Neural progenitor cell (in vitro differentiated cells): ENCODE measurements around the gene IRX2. TPM values are rescaled to one million over a fixed set of nuclear protein-coding genes. Genes with fewer than 3 reads are reported as not detected.
A peak's percentile ranks its signal among the peaks of the same experiment; 100 is the strongest.

ENCODE experiments used
- DNase-seq: peaks from one replicate; pipeline ENCODE4 v3.0.0-alpha.2; 2016; ENCODE audit warnings: low spot score
- H2AFZ ChIP-seq: fragments of 200-600 bp; sonication (generic); replicated peaks from 2 replicates; pipeline ENCODE4 v1.6.1; 2016; ENCODE audit warnings: antibody characterized with exemption
- H3F3A ChIP-seq: fragments of 200-600 bp; sonication (generic); 2 replicates; pipeline ENCODE4 v1.6.1; 2016; ENCODE audit warnings: antibody characterized with exemption, low read depth
- H3K27ac ChIP-seq: fragments of 200-600 bp; sonication (generic); 2 replicates; pipeline ENCODE4 v1.5.1; 2016; ENCODE audit warnings: mild to moderate bottlenecking
- H3K27me3 ChIP-seq: fragments of 200-600 bp; sonication (generic); 2 replicates; pipeline ENCODE4 v1.6.1; 2016; ENCODE audit warnings: mild to moderate bottlenecking, moderate library complexity
- H3K36me3 ChIP-seq: fragments of 200-600 bp; sonication (generic); 2 replicates; pipeline ENCODE4 v1.5.1; 2016
- H3K4me1 ChIP-seq: fragments of 200-600 bp; sonication (generic); 2 replicates; pipeline ENCODE4 v1.6.1; 2016; ENCODE audit warnings: mixed run types
- H3K4me2 ChIP-seq: fragments of 200-600 bp; sonication (generic); 2 replicates; pipeline ENCODE4 v1.6.1; 2016
- H3K4me3 ChIP-seq: fragments of 200-600 bp; sonication (generic); 2 replicates; pipeline ENCODE4 v1.5.1; 2016
- H3K79me2 ChIP-seq: fragments of 200-600 bp; sonication (generic); 2 replicates; pipeline ENCODE4 v1.6.1; 2016; ENCODE audit warnings: low read depth
- H3K9ac ChIP-seq: fragments of 200-600 bp; sonication (generic); 2 replicates; pipeline ENCODE4 v1.6.1; 2016
- H3K9me3 ChIP-seq: fragments of 200-600 bp; sonication (generic); 2 replicates; pipeline ENCODE4 v1.5.1; 2016; ENCODE audit warnings: low read depth
- H4K20me1 ChIP-seq: fragments of 200-600 bp; sonication (generic); 2 replicates; pipeline ENCODE4 v1.6.1; 2016; ENCODE audit warnings: low read depth
- H3K27ac Mint-ChIP-seq: 3 replicates; pipeline ENCODE4 v1.8.0; 2021; ENCODE audit warnings: mixed read lengths
- H3K27me3 Mint-ChIP-seq: 2 replicates; pipeline ENCODE4 v1.8.0; 2022; ENCODE audit warnings: low read depth, mild to moderate bottlenecking, inconsistent platforms, moderate library complexity, mixed read lengths; ENCODE audit not compliant: insufficient read depth
- H3K36me3 Mint-ChIP-seq: 3 replicates; pipeline ENCODE4 v1.8.0; 2021; ENCODE audit warnings: mixed read lengths
- H3K4me1 Mint-ChIP-seq: 3 replicates; pipeline ENCODE4 v1.8.0; 2021; ENCODE audit warnings: mixed read lengths
- H3K4me3 Mint-ChIP-seq: 3 replicates; pipeline ENCODE4 v1.8.0; 2021; ENCODE audit warnings: mild to moderate bottlenecking, moderate library complexity, mixed read lengths
- H3K9me3 Mint-ChIP-seq: 3 replicates; pipeline ENCODE4 v1.8.0; 2020; ENCODE audit warnings: mixed read lengths
- CTCF ChIP-seq: fragments of 200-600 bp; sonication (generic); IDR thresholded peaks from 2 replicates; pipeline ENCODE4 v1.5.1; 2017; ENCODE audit warnings: antibody characterized with exemption, mild to moderate bottlenecking
- EZH2 ChIP-seq: fragments of 200-600 bp; sonication (generic); IDR thresholded peaks from 2 replicates; pipeline ENCODE4 v1.6.1; 2017; ENCODE audit warnings: antibody characterized with exemption, mild to moderate bottlenecking, moderate library complexity
- EZH2phosphoT487 ChIP-seq: fragments of 200-600 bp; sonication (generic); IDR thresholded peaks from 2 replicates; pipeline ENCODE4 v1.6.1; 2017; ENCODE audit warnings: antibody characterized with exemption
- total RNA-seq: library from RNA; depleted of rRNA; stranded (reverse); fragments of >200 nt; gene quantifications from 2 replicates; pipeline ENCODE4 v1.2.3, GENCODE V29; 2015; ENCODE audit warnings: low replicate concordance

IRX2 gene
- total RNA-seq, 1 donor from 2014 or later: 13.7 TPM

- DNase-seq: no peak
- Mint-ChIP-seq H3K4me1 (peaks cover 8% of the 10 kb centered on the region), H3K27ac (no peak overlapping the region), H3K36me3 (no peaks in the 10 kb centered on the region), H3K9me3 (no peaks in the 10 kb centered on the region), H3K27me3 (peaks cover 6% of the 10 kb centered on the region), H3K4me3 (no peak overlapping the region)
- TF ChIP-seq EZH2 (no peak), CTCF (no peak), EZH2phosphoT487 (no peak)
- Histone ChIP-seq H3K79me2 (no peaks in the 10 kb centered on the region), H3K4me2 (no peak overlapping the region), H3K36me3 (no peaks in the 10 kb centered on the region), H3K4me3 (no peak overlapping the region), H3K9ac (no peak overlapping the region), H3K9me3 (no peaks in the 10 kb centered on the region), H3K4me1 (no peaks in the 10 kb centered on the region), H2AFZ (no peak overlapping the region), H4K20me1 (no peaks in the 10 kb centered on the region), H3K27ac (no peak overlapping the region), H3K27me3 (no peaks in the 10 kb centered on the region), H3F3A (peaks cover under 1% of the 10 kb centered on the region)
These were observed 45.6 kb downstream of the IRX2 start for GRCh38 chr5:2705861-2706260.

- Histone ChIP-seq H3K4me1 (no peaks in the 10 kb centered on the region), H3K4me3 (no peak overlapping the region), H2AFZ (no peak overlapping the region), H3K27me3 (no peaks in the 10 kb centered on the region), H3K9me3 (no peaks in the 10 kb centered on the region), H3K4me2 (no peak overlapping the region), H3F3A (no peaks in the 10 kb centered on the region), H3K36me3 (no peaks in the 10 kb centered on the region), H3K27ac (no peak overlapping the region), H4K20me1 (no peaks in the 10 kb centered on the region), H3K79me2 (no peaks in the 10 kb centered on the region), H3K9ac (no peak overlapping the region)
- Mint-ChIP-seq H3K4me3 (peak overlapping the region; percentile 60), H3K9me3 (no peaks in the 10 kb centered on the region), H3K27me3 (peaks cover 7% of the 10 kb centered on the region), H3K36me3 (no peaks in the 10 kb centered on the region), H3K4me1 (peaks cover 10% of the 10 kb centered on the region), H3K27ac (no peak overlapping the region)
- TF ChIP-seq EZH2phosphoT487: no peak
- no peak for TF ChIP-seq EZH2
- TF ChIP-seq CTCF: no peak
- DNase-seq: no peak
These were observed 46.5 kb downstream of the IRX2 start for GRCh38 chr5:2704806-2705645.

- H3K79me2 ChIP-seq: no peaks in the 10 kb centered on the region
- H3K9ac ChIP-seq: no peak overlapping the region
- Mint-ChIP-seq H3K27ac (no peak overlapping the region), H3K9me3 (peaks cover under 1% of the 10 kb centered on the region), H3K27me3 (peaks cover 5% of the 10 kb centered on the region), H3K4me1 (peaks cover 10% of the 10 kb centered on the region), H3K36me3 (no peaks in the 10 kb centered on the region), H3K4me3 (no peak overlapping the region)
- H3F3A ChIP-seq: no peaks in the 10 kb centered on the region
- no peak for DNase-seq
- no peak overlapping the region for H3K27ac ChIP-seq
- no peak overlapping the region for H3K4me2 ChIP-seq
- TF ChIP-seq EZH2phosphoT487 (no peak), EZH2 (no peak), CTCF (no peak)
- H3K36me3 ChIP-seq: no peaks in the 10 kb centered on the region
- no peaks in the 10 kb centered on the region for H3K27me3 ChIP-seq
- no peak overlapping the region for H3K4me3 ChIP-seq
- no peaks in the 10 kb centered on the region for H3K4me1 ChIP-seq
- H2AFZ ChIP-seq: no peak overlapping the region
- H4K20me1 ChIP-seq: no peaks in the 10 kb centered on the region
- H3K9me3 ChIP-seq: no peaks in the 10 kb centered on the region
These were observed 47.4 kb downstream of the IRX2 start for GRCh38 chr5:2704111-2704510.
